ENCODE results near the gene JMJD1C.
"Not testable (repeated sequence)": the region's sequence is repeated elsewhere in the genome, so short reads cannot be mapped to it uniquely, and the experiment has no call there.

JMJD1C gene

GRCh38 chr10:63384001-63384400 is 81.8 kb downstream of the JMJD1C start:
- Mint-ChIP-seq H3K4me3 (no peak overlapping the region), H3K4me1 (ENCODE audit: low read depth) (peaks cover 48% of the 10 kb centered on the region), H3K9me3 (no peaks in the 10 kb centered on the region), H3K27ac (no peak overlapping the region), H3K27me3 (no peaks in the 10 kb centered on the region), H3K36me3 (ENCODE audit: low read depth) (peaks cover 12% of the 10 kb centered on the region)
- DNase-seq = no peak

GRCh38 chr10:63383141-63383540 is 82.6 kb downstream of the JMJD1C start:
- peaks cover 12% of the 10 kb centered on the region for H3K36me3 Mint-ChIP-seq (ENCODE audit: low read depth)
- H3K27ac Mint-ChIP-seq = no peak overlapping the region
- no peaks in the 10 kb centered on the region for H3K27me3 Mint-ChIP-seq
- no peak for DNase-seq
- no peak overlapping the region for H3K4me3 Mint-ChIP-seq
- no peaks in the 10 kb centered on the region for H3K9me3 Mint-ChIP-seq
- H3K4me1 Mint-ChIP-seq (ENCODE audit: low read depth) = peaks cover 40% of the 10 kb centered on the region

GRCh38 chr10:63382066-63382465 is 83.7 kb downstream of the JMJD1C start:
- Mint-ChIP-seq H3K27me3 (no peaks in the 10 kb centered on the region), H3K27ac (no peak overlapping the region), H3K9me3 (no peaks in the 10 kb centered on the region), H3K4me1 (ENCODE audit: low read depth) (peaks cover 32% of the 10 kb centered on the region), H3K4me3 (no peak overlapping the region), H3K36me3 (ENCODE audit: low read depth) (peaks cover 12% of the 10 kb centered on the region)
- DNase-seq = no peak

- Mint-ChIP-seq H3K36me3 (ENCODE audit: low read depth) (peaks cover 17% of the 10 kb centered on the region), H3K4me1 (ENCODE audit: low read depth) (peaks cover 18% of the 10 kb centered on the region)
- H3K27me3 Mint-ChIP-seq, H3K9me3 Mint-ChIP-seq, DNase-seq, H3K4me3 Mint-ChIP-seq, H3K27ac Mint-ChIP-seq: not testable (repeated sequence)
Observed at GRCh38 chr10:63377305-63377661, 88.5 kb downstream of the JMJD1C start.

GRCh38 chr10:63376560-63377304 is 89.0 kb downstream of the JMJD1C start:
- Mint-ChIP-seq H3K36me3 (ENCODE audit: low read depth) (peaks cover 17% of the 10 kb centered on the region), H3K4me3 (no peak overlapping the region), H3K27me3 (no peaks in the 10 kb centered on the region), H3K27ac (no peak overlapping the region), H3K4me1 (ENCODE audit: low read depth) (peaks cover 18% of the 10 kb centered on the region), H3K9me3 (no peaks in the 10 kb centered on the region)
- DNase-seq = no peak

- no peaks in the 10 kb centered on the region for H3K9me3 Mint-ChIP-seq
- H3K36me3 Mint-ChIP-seq (ENCODE audit: low read depth) = peaks cover 17% of the 10 kb centered on the region
- DNase-seq = no peak
- no peak overlapping the region for H3K27ac Mint-ChIP-seq
- H3K4me3 Mint-ChIP-seq = no peak overlapping the region
- peaks cover 17% of the 10 kb centered on the region for H3K4me1 Mint-ChIP-seq (ENCODE audit: low read depth)
- no peaks in the 10 kb centered on the region for H3K27me3 Mint-ChIP-seq
Observed at GRCh38 chr10:63375859-63376258, 89.9 kb downstream of the JMJD1C start.

- H3K27ac Mint-ChIP-seq = no peak overlapping the region
- peaks cover 17% of the 10 kb centered on the region for H3K36me3 Mint-ChIP-seq (ENCODE audit: low read depth)
- H3K4me1 Mint-ChIP-seq (ENCODE audit: low read depth) = peaks cover 17% of the 10 kb centered on the region
- H3K27me3 Mint-ChIP-seq = no peaks in the 10 kb centered on the region
- H3K9me3 Mint-ChIP-seq = no peaks in the 10 kb centered on the region
- H3K4me3 Mint-ChIP-seq = no peak overlapping the region
- no peak for DNase-seq
Observed at GRCh38 chr10:63375458-63375857, 90.3 kb downstream of the JMJD1C start.

- no peaks in the 10 kb centered on the region for H3K9me3 Mint-ChIP-seq
- peaks cover 17% of the 10 kb centered on the region for H3K4me1 Mint-ChIP-seq (ENCODE audit: low read depth)
- H3K36me3 Mint-ChIP-seq (ENCODE audit: low read depth) = peaks cover 13% of the 10 kb centered on the region
- no peak overlapping the region for H3K27ac Mint-ChIP-seq
- no peak for DNase-seq
- H3K27me3 Mint-ChIP-seq = no peaks in the 10 kb centered on the region
- no peak overlapping the region for H3K4me3 Mint-ChIP-seq
Observed at GRCh38 chr10:63374991-63375390, 90.8 kb downstream of the JMJD1C start.

GRCh38 chr10:63373176-63373575 is 92.6 kb downstream of the JMJD1C start:
- peaks cover 7% of the 10 kb centered on the region for H3K36me3 Mint-ChIP-seq (ENCODE audit: low read depth)
- no peaks in the 10 kb centered on the region for H3K9me3 Mint-ChIP-seq
- H3K4me3 Mint-ChIP-seq = no peak overlapping the region
- DNase-seq = no peak
- no peak overlapping the region for H3K27ac Mint-ChIP-seq
- no peaks in the 10 kb centered on the region for H3K27me3 Mint-ChIP-seq
- H3K4me1 Mint-ChIP-seq (ENCODE audit: low read depth) = peaks cover 17% of the 10 kb centered on the region

- DNase-seq = no peak
- Mint-ChIP-seq H3K4me1 (ENCODE audit: low read depth) (peaks cover 5% of the 10 kb centered on the region), H3K27me3 (no peaks in the 10 kb centered on the region), H3K27ac (no peak overlapping the region), H3K9me3 (no peaks in the 10 kb centered on the region), H3K36me3 (ENCODE audit: low read depth) (peaks cover 2% of the 10 kb centered on the region), H3K4me3 (no peak overlapping the region)
Observed at GRCh38 chr10:63369711-63370110, 96.1 kb downstream of the JMJD1C start.

GRCh38 chr10:63368365-63368764 is 97.4 kb downstream of the JMJD1C start:
- DNase-seq = no peak
- no peak overlapping the region for H3K27ac Mint-ChIP-seq
- peaks cover 5% of the 10 kb centered on the region for H3K36me3 Mint-ChIP-seq (ENCODE audit: low read depth)
- H3K4me1 Mint-ChIP-seq (ENCODE audit: low read depth) = peaks cover 5% of the 10 kb centered on the region
- no peaks in the 10 kb centered on the region for H3K9me3 Mint-ChIP-seq
- H3K27me3 Mint-ChIP-seq = no peaks in the 10 kb centered on the region
- H3K4me3 Mint-ChIP-seq = no peak overlapping the region

- no peak overlapping the region for H3K27ac Mint-ChIP-seq
- peaks cover 5% of the 10 kb centered on the region for H3K36me3 Mint-ChIP-seq (ENCODE audit: low read depth)
- H3K4me1 Mint-ChIP-seq (ENCODE audit: low read depth) = peaks cover 2% of the 10 kb centered on the region
- no peaks in the 10 kb centered on the region for H3K27me3 Mint-ChIP-seq
- DNase-seq = no peak
- H3K9me3 Mint-ChIP-seq = no peaks in the 10 kb centered on the region
- no peak overlapping the region for H3K4me3 Mint-ChIP-seq
Observed at GRCh38 chr10:63366933-63367332, 98.8 kb downstream of the JMJD1C start.

- Mint-ChIP-seq H3K9me3 (no peaks in the 10 kb centered on the region), H3K27me3 (no peaks in the 10 kb centered on the region), H3K4me3 (no peak overlapping the region), H3K4me1 (ENCODE audit: low read depth) (peaks cover 2% of the 10 kb centered on the region), H3K27ac (no peak overlapping the region), H3K36me3 (ENCODE audit: low read depth) (peaks cover 5% of the 10 kb centered on the region)
- no peak for DNase-seq
Observed at GRCh38 chr10:63365976-63366765, 99.6 kb downstream of the JMJD1C start.

- Mint-ChIP-seq H3K4me3 (no peak overlapping the region), H3K36me3 (ENCODE audit: low read depth) (peaks cover 5% of the 10 kb centered on the region), H3K4me1 (ENCODE audit: low read depth) (peaks cover 2% of the 10 kb centered on the region), H3K27ac (no peak overlapping the region), H3K27me3 (no peaks in the 10 kb centered on the region), H3K9me3 (no peaks in the 10 kb centered on the region)
- DNase-seq = no peak
Observed at GRCh38 chr10:63364918-63365317, 100.9 kb downstream of the JMJD1C start.

- no peaks in the 10 kb centered on the region for H3K9me3 Mint-ChIP-seq
Observed at GRCh38 chr10:63363951-63364350, 101.8 kb downstream of the JMJD1C start.

More at GRCh38 chr10:63363951-63364350, 101.8 kb downstream of the JMJD1C start:
- no peak overlapping the region for H3K27ac Mint-ChIP-seq
- no peaks in the 10 kb centered on the region for H3K27me3 Mint-ChIP-seq
- no peak overlapping the region for H3K4me3 Mint-ChIP-seq
- DNase-seq = no peak
- H3K4me1 Mint-ChIP-seq (ENCODE audit: low read depth) = peaks cover 2% of the 10 kb centered on the region
- H3K36me3 Mint-ChIP-seq (ENCODE audit: low read depth) = peaks cover 5% of the 10 kb centered on the region
